T-cell (primary cell): Measurements from ENCODE around the gene ELN. TPM values are rescaled to one million over a fixed set of nuclear protein-coding genes. Genes with fewer than 3 reads are reported as not detected.

ENCODE experiments used
- ATAC-seq, 4 experiments: fragments of 200-7000 bp in 3 of 4; fragments of 150-1000 bp in 1 of 4; cut with Tn5 transposase; replicated peaks in 1 of 4; 1 replicate in 3 of 4; 2 replicates in 1 of 4; pipeline ENCODE4 v1.10.0; 2021; ENCODE audit warnings: moderate library complexity in 3 of 4, mild to moderate bottlenecking in 2 of 4, moderate number of reproducible peaks in 1 of 4
- CTCF ChIA-PET, 2 donors: fragments of 300-600 bp; sonication (Branson Sonifier 250); formaldehyde crosslinking; loops; one replicate each; lab custom pipeline; 2022; ENCODE audit warnings: antibody characterized with exemption in 2 of 2; lab: Charles Lee
- POLR2A ChIA-PET, 2 donors: fragments of 300-600 bp; sonication (Branson Sonifier 250); formaldehyde crosslinking; loops; one replicate each; lab custom pipeline; 2022; ENCODE audit warnings: antibody characterized with exemption in 2 of 2; lab: Charles Lee
- DNase-seq, 35 experiments: peaks; one replicate each; pipeline versions ENCODE4 v3.0.0 to v3.0.0-alpha.2; 2013 to 2023
- H3K27ac ChIP-seq: one replicate; pipeline ENCODE4 v1.5.1; 2013; ENCODE audit warnings: low read length
- H3K27me3 ChIP-seq, 2 experiments: replicated peaks in 1 of 2; 1 replicate in 1 of 2; 2 replicates in 1 of 2; pipeline versions ENCODE4 v1.6.1 to v1.7.0; 2013; ENCODE audit warnings: low read length in 1 of 2, mixed read lengths in 1 of 2; ENCODE audit not compliant: control insufficient read depth in 2 of 2, insufficient read depth in 2 of 2; ENCODE audit errors: extremely low read depth in 1 of 2
- H3K36me3 ChIP-seq, 2 donors: 1 replicate in 1 of 2; 2 replicates in 1 of 2; pipeline versions ENCODE4 v1.6.1 to v1.7.0; 2013; ENCODE audit warnings: low read length in 1 of 2; ENCODE audit not compliant: control insufficient read depth in 2 of 2, insufficient read depth in 1 of 2; ENCODE audit errors: extremely low read depth in 1 of 2
- H3K4me1 ChIP-seq, 2 experiments: 1 replicate in 1 of 2; 2 replicates in 1 of 2; pipeline versions ENCODE4 v1.6.1 to v1.7.0; 2013; ENCODE audit warnings: low read length in 2 of 2, mixed read lengths in 1 of 2; ENCODE audit not compliant: insufficient read depth in 2 of 2, control insufficient read depth in 1 of 2; ENCODE audit errors: extremely low read depth in 1 of 2
- H3K4me3 ChIP-seq, 2 donors: 1 replicate in 1 of 2; 2 replicates in 1 of 2; pipeline versions ENCODE4 v1.5.1 to v1.7.0; 2013; ENCODE audit warnings: mild to moderate bottlenecking in 2 of 2, low read length in 1 of 2, moderate library complexity in 1 of 2; ENCODE audit not compliant: control insufficient read depth in 1 of 2; ENCODE audit errors: extremely low read depth in 1 of 2
- H3K9me3 ChIP-seq: 2 replicates; pipeline ENCODE4 v1.7.0; 2013
- H3K27ac Mint-ChIP-seq, 2 donors: one replicate each; pipeline ENCODE4 v1.8.0; 2020 to 2021; ENCODE audit warnings: mild to moderate bottlenecking in 2 of 2, mixed read lengths in 2 of 2
- H3K27me3 Mint-ChIP-seq, 2 donors: one replicate each; pipeline ENCODE4 v1.8.0; 2021 to 2022; ENCODE audit warnings: mixed read lengths in 2 of 2
- H3K36me3 Mint-ChIP-seq: one replicate; pipeline ENCODE4 v1.8.0; 2021; ENCODE audit warnings: mixed read lengths
- H3K4me1 Mint-ChIP-seq, 3 donors: one replicate each; pipeline ENCODE4 v1.8.0; 2020 to 2022; ENCODE audit warnings: mixed read lengths in 3 of 3, mild to moderate bottlenecking in 1 of 3
- H3K4me3 Mint-ChIP-seq, 3 donors: one replicate each; pipeline ENCODE4 v1.8.0; 2020 to 2022; ENCODE audit warnings: mild to moderate bottlenecking in 3 of 3, mixed read lengths in 3 of 3, moderate library complexity in 3 of 3
- H3K9me3 Mint-ChIP-seq, 3 donors: one replicate each; pipeline ENCODE4 v1.8.0; 2020 to 2022; ENCODE audit warnings: mixed read lengths in 3 of 3
- WGBS: methylation state at CpG from one replicate; pipeline ENCODE4 v1.1.5; 2013; ENCODE audit warnings: missing lambda C conversion rate; ENCODE audit not compliant: insufficient coverage; 5-methylcytosine and 5-hydroxymethylcytosine counted together
- total RNA-seq, 35 experiments: library from RNA in 6 of 35; stranded (reverse) in 6 of 35; fragments of 120-200 nt in 1 of 35; gene quantifications; one replicate each; pipeline versions ENCODE4 v1.2.1 to v1.2.4 and lab custom pipeline; 2013 to 2026

The ELN gene
- total RNA-seq, 5 donors from 2014 or later (not counting 1 experiment from before 2014, with no cell fraction given), result 0.22 to 0.56 (median 0.44) TPM; not detected in 2

DNA sequence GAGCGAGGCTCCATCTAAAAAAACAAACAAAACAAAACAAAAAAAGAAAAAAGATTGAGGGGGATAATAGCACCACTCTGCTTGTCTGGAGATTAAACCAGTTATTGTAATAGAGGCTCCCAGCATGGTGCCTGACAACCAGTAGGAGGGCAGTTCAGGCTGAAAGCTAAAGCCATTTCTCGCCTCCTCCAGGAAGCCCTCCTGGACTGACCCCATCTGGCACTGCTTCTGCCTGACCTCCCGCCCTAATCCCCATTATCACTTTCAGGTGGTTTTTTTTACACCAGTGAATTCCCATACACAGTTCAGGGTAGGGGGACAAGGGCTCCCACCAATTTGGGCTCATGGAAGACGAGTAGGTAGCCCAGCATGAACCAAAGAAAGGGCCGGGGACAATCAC is 8.8 kb upstream of the ELN start:
- Mint-ChIP-seq H3K4me1 (no peaks in the 10 kb centered on the region), H3K27ac (no peak overlapping the region), H3K36me3 (no peaks in the 10 kb centered on the region), H3K4me3 (no peak overlapping the region), H3K9me3 (no peaks in the 10 kb centered on the region), H3K27me3 (peaks cover 7 to 16% of the 10 kb centered on the region in 2 donors)
- ChIA-PET CTCF (no interaction called here), POLR2A (no interaction called here)
- WGBS, result 100% methylated on average over 1 of the region's 5 CpGs
- no peak for DNase-seq
- no peak for ATAC-seq
- no peak overlapping the region for H3K27ac ChIP-seq
- H3K27me3 ChIP-seq, result peaks cover 0 to 46% of the 10 kb centered on the region in 2 experiments
- H3K9me3 ChIP-seq, result no peaks in the 10 kb centered on the region
- no peak overlapping the region for H3K4me3 ChIP-seq
- no peaks in the 10 kb centered on the region for H3K4me1 ChIP-seq
- no peaks in the 10 kb centered on the region for H3K36me3 ChIP-seq

DNA sequence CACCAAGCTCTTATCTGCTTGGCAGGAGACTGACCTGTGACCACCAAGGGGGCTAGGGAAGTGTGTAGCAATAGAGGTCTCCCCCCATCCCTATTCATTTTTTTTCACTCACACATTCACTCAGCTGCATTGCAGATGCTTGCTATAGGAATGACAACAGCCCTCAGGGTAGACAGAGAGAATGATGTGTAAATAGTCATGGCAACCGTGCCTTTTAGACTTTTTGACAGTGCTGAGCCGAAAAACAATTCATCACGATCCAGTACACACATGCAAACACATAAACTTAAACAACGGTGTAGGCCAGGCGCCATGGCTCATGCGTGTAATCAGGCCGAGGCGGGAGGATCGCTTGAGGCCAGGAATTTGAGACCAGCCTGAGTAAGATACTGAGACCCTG is 7.6 kb upstream of the ELN start:
- DNase-seq (no peak), ATAC-seq (no peak)
- no peaks in the 10 kb centered on the region for H3K4me1 ChIP-seq
- H3K27me3 ChIP-seq, result peaks cover 0 to 44% of the 10 kb centered on the region in 2 experiments
- H3K4me1 Mint-ChIP-seq, result no peaks in the 10 kb centered on the region
- H3K36me3 ChIP-seq, result no peaks in the 10 kb centered on the region
- H3K9me3 ChIP-seq, result no peaks in the 10 kb centered on the region
- CTCF ChIA-PET, result no interaction called here
- H3K36me3 Mint-ChIP-seq, result no peaks in the 10 kb centered on the region
- H3K4me3 ChIP-seq, result no peak overlapping the region
- H3K4me3 Mint-ChIP-seq, result no peak overlapping the region
- H3K27ac ChIP-seq, result no peak overlapping the region
- H3K27ac Mint-ChIP-seq, result no peak overlapping the region
- H3K27me3 Mint-ChIP-seq, result peaks cover 13 to 27% of the 10 kb centered on the region in 2 donors
- POLR2A ChIA-PET, result no interaction called here
- no CpG with 5 or more reads among the region's 9 CpGs for WGBS
- H3K9me3 Mint-ChIP-seq, result no peaks in the 10 kb centered on the region

- Histone ChIP-seq H3K27ac (no peak overlapping the region), H3K9me3 (no peaks in the 10 kb centered on the region), H3K4me1 (peaks cover 0 to 4% of the 10 kb centered on the region in 2 experiments), H3K27me3 (peaks cover 0 to 57% of the 10 kb centered on the region in 2 experiments), H3K4me3 (no peak overlapping the region), H3K36me3 (no peaks in the 10 kb centered on the region)
- Mint-ChIP-seq H3K27me3 (peaks cover 25 to 40% of the 10 kb centered on the region in 2 donors), H3K4me3 (no peak overlapping the region), H3K36me3 (no peaks in the 10 kb centered on the region), H3K27ac (no peak overlapping the region), H3K9me3 (no peaks in the 10 kb centered on the region), H3K4me1 (peaks cover 3 to 13% (median 8%) of the 10 kb centered on the region in 3 donors)
- 87% methylated on average over 21 of the region's 26 CpGs for WGBS
- ATAC-seq (no peak), DNase-seq (no peak)
- POLR2A ChIA-PET, result no interaction called here
- CTCF ChIA-PET, result interaction anchor here in 1 of 2 donors (0.6 kb wide), 1 partner anchor 1524 kb away, joined by 3 read pairs; no protein-coding TSS in a partner anchor
Measured at GRCh38 chr7:74021546-74022320, 6.2 kb upstream of the ELN start.

- H3K9me3 ChIP-seq, result no peaks in the 10 kb centered on the region
- H3K4me1 ChIP-seq, result peaks cover 0 to 7% of the 10 kb centered on the region in 2 experiments
- no peak for DNase-seq
- ATAC-seq, result no peak
- H3K27ac ChIP-seq, result no peak overlapping the region
- H3K27me3 Mint-ChIP-seq, result peaks cover 26 to 46% of the 10 kb centered on the region in 2 donors
- H3K9me3 Mint-ChIP-seq, result no peaks in the 10 kb centered on the region
- no peaks in the 10 kb centered on the region for H3K36me3 ChIP-seq
- POLR2A ChIA-PET, result no interaction called here
- no peak overlapping the region for H3K27ac Mint-ChIP-seq
- peaks cover 3 to 15% (median 9%) of the 10 kb centered on the region in 3 donors for H3K4me1 Mint-ChIP-seq
- CTCF ChIA-PET, result no interaction called here
- no peak overlapping the region for H3K4me3 Mint-ChIP-seq
- 86% methylated on average over 1 of the region's 7 CpGs for WGBS
- H3K4me3 ChIP-seq, result no peak overlapping the region
- H3K27me3 ChIP-seq, result peaks cover 0 to 63% of the 10 kb centered on the region in 2 experiments
- H3K36me3 Mint-ChIP-seq, result no peaks in the 10 kb centered on the region
Measured at GRCh38 chr7:74022507-74022906, 5.5 kb upstream of the ELN start.

DNA sequence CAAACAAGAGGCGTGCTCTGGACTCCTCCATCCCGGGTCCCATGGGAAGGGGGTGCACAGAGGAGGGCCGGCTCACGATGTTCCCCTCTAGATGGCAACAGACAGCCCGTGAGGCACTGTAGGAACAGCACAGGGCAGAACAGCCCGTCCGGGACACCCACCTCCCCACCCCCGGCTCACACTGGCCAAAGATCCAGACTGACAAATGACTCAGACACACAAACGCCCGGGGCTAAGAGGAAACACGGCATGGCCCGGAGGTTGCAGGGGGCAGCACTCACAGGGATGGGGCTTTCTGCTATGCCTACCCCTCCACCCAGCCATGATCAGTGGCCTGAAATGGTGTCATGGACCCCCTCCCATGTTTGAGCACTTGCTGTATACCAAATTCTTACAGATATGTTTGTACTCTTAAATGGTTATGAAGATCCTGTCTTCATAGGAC is 4.9 kb upstream of the ELN start:
- Mint-ChIP-seq H3K27me3 (peaks cover 26 to 46% of the 10 kb centered on the region in 2 donors), H3K36me3 (no peaks in the 10 kb centered on the region), H3K4me1 (peaks cover 3 to 15% (median 9%) of the 10 kb centered on the region in 3 donors), H3K4me3 (no peak overlapping the region), H3K27ac (no peak overlapping the region), H3K9me3 (no peaks in the 10 kb centered on the region)
- WGBS, result 58% methylated on average over 12 of the region's 12 CpGs
- Histone ChIP-seq H3K4me1 (peaks cover 0 to 7% of the 10 kb centered on the region in 2 experiments), H3K36me3 (no peaks in the 10 kb centered on the region), H3K9me3 (no peaks in the 10 kb centered on the region), H3K4me3 (no peak overlapping the region), H3K27ac (no peak overlapping the region), H3K27me3 (peaks cover 0 to 66% of the 10 kb centered on the region in 2 experiments)
- no peak for ATAC-seq
- DNase-seq, result no peak
- ChIA-PET POLR2A (no interaction called here), CTCF (no interaction called here)

- no peak overlapping the region for H3K4me3 ChIP-seq
- peaks cover 0 to 73% of the 10 kb centered on the region in 2 experiments for H3K27me3 ChIP-seq
- H3K27ac ChIP-seq, result no peak overlapping the region
- DNase-seq (no peak), ATAC-seq (no peak)
- POLR2A ChIA-PET, result no interaction called here
- CTCF ChIA-PET, result no interaction called here
- no peaks in the 10 kb centered on the region for H3K9me3 ChIP-seq
- H3K9me3 Mint-ChIP-seq, result no peaks in the 10 kb centered on the region
- peaks cover 5 to 18% (median 10%) of the 10 kb centered on the region in 3 donors for H3K4me1 Mint-ChIP-seq
- H3K4me1 ChIP-seq, result peaks cover 0 to 7% of the 10 kb centered on the region in 2 experiments
- H3K4me3 Mint-ChIP-seq, result no peak overlapping the region
- 76% methylated on average over 10 of the region's 11 CpGs for WGBS
- H3K27ac Mint-ChIP-seq, result no peak overlapping the region
- no peaks in the 10 kb centered on the region for H3K36me3 ChIP-seq
- peaks cover 29 to 47% of the 10 kb centered on the region in 2 donors for H3K27me3 Mint-ChIP-seq
- H3K36me3 Mint-ChIP-seq, result no peaks in the 10 kb centered on the region
Measured at GRCh38 chr7:74023786-74024185, 4.2 kb upstream of the ELN start.
